ENCODE data around the gene SGCA. TPM values are rescaled to one million over a fixed set of nuclear protein-coding genes. Genes with fewer than 3 reads are reported as not detected.

SGCA gene
- total RNA-seq, 1 donor from 2014 or later, result 137 TPM

DNA sequence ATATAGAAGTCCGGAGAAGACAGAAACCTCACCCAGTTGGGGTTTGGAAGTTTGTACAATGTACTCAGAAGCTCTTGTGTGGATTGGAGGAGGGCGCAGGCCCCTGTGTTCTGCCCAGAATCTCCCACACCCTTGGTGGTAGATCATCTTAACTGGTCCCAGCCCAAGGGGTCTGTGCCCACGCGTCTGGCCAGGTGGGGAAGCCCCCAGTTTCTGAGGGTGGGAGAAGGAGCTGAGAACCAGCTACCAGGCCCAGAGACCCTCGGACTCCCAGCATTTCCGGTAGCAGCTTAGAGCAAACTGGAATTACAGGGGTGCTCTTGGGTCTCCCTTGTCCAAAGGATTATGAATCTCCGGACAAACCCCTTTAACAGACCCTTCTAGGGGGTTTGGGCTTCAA lies 13.1 kb upstream of the SGCA start:
- peaks cover 80% of the 10 kb centered on the region for H3K4me1 ChIP-seq

DNA sequence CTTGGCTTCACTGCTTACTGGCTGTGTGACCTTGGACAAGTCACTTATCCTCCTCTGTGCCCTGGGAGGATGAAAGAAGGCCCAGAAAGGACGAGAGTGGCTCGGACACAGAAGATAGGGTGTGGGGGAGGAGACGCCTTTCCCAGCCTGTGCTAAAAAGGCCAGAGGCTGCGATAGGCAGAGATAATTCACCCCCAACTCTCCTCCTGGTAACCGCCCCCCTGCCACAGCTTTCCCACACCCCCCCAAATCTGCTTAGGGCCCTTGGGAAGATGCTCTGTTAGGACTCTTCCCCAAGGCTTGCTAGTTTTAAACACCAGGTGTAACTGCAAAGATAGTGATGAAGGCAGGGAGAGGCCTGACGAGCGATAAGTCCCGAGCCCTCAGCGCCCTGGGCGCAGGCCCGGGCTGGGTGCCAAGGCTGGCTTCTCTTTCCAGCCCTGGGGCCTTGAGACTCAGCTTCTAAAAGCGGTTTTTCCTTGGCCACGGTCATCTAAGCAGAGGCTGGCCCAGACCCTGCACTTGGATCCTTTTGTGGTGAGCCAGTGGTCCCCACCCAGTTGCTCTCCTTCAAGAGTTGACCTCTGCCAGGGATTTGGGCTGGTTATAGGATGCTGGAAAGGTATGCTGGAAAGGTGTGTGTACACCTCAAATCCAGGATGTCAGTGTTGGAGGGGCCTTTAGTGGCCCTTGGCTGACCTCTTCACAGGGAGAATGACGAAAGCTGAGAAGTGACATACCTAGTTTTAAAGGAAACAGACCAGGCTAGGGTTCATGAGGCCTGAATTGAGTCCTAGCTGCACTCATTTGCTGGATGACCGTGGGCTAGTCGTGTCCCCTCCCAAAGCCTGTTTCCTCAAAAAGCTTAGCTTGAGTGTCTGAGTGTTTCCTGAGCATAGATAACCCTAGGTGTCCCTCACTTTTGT lies 11.9 kb upstream of the SGCA start:
- Histone ChIP-seq H3K4me3 (no peak overlapping the region), H3K9me3 (replicated peaks) (no peaks in the 10 kb centered on the region), H3K4me1 (peaks cover 68% of the 10 kb centered on the region), H3K27me3 (ENCODE audit: low read depth) (no peaks in the 10 kb centered on the region), H3K36me3 (no peaks in the 10 kb centered on the region), H3K27ac (replicated peaks) (peak overlapping the region; percentile 98)
- peak; percentile 79 for DNase-seq
- TF ChIP-seq, protein P1, sequence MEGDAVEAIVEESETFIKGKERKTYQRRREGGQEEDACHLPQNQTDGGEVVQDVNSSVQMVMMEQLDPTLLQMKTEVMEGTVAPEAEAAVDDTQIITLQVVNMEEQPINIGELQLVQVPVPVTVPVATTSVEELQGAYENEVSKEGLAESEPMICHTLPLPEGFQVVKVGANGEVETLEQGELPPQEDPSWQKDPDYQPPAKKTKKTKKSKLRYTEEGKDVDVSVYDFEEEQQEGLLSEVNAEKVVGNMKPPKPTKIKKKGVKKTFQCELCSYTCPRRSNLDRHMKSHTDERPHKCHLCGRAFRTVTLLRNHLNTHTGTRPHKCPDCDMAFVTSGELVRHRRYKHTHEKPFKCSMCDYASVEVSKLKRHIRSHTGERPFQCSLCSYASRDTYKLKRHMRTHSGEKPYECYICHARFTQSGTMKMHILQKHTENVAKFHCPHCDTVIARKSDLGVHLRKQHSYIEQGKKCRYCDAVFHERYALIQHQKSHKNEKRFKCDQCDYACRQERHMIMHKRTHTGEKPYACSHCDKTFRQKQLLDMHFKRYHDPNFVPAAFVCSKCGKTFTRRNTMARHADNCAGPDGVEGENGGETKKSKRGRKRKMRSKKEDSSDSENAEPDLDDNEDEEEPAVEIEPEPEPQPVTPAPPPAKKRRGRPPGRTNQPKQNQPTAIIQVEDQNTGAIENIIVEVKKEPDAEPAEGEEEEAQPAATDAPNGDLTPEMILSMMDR (IDR thresholded peaks at IDR 0.05; ENCODE audit: borderline replicate concordance), result no peak
- intact Hi-C loops (cut with micrococcal nuclease), result no loop called here

More for the DNA sequence above, 13.1 kb upstream of the SGCA start:
- TF ChIP-seq, protein P1 (IDR thresholded peaks at IDR 0.05; ENCODE audit: borderline replicate concordance), result no peak
- Histone ChIP-seq H3K27me3 (ENCODE audit: low read depth) (no peaks in the 10 kb centered on the region), H3K36me3 (no peaks in the 10 kb centered on the region), H3K4me3 (peak overlapping the region; percentile 98), H3K27ac (replicated peaks) (peak overlapping the region; percentile 98), H3K9me3 (replicated peaks) (no peaks in the 10 kb centered on the region)
- DNase-seq, result no peak
- intact Hi-C loops (cut with micrococcal nuclease), result no loop called here

DNA sequence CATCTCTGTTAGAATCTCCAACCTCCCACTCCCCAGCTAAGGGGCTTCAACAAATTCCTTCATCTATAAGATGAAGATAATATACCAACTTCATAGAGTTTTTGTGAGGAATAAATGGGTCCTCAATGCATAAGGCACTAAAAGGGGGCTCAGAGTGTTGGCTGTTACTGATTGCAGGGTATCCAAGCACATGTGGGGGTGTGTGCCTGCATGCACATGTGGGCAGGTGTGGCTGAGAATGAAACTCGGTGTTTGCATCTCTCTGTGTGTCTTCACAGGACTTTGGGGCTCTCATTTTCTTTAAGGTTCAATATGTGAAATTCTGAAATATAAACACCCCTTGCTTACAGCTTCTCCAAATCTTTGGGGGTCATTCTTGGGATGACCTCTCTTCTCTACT lies 11.2 kb upstream of the SGCA start:
- TF ChIP-seq, protein P1 (IDR thresholded peaks at IDR 0.05; ENCODE audit: borderline replicate concordance), result no peak
- intact Hi-C loops (cut with micrococcal nuclease), result no loop called here
- peak overlapping the region; percentile 98 for H3K27ac ChIP-seq (replicated peaks)
- H3K4me3 ChIP-seq, result no peak overlapping the region
- peaks cover 61% of the 10 kb centered on the region for H3K4me1 ChIP-seq
- DNase-seq, result no peak
- H3K9me3 ChIP-seq (replicated peaks), result no peaks in the 10 kb centered on the region
- no peaks in the 10 kb centered on the region for H3K27me3 ChIP-seq (ENCODE audit: low read depth)
- no peaks in the 10 kb centered on the region for H3K36me3 ChIP-seq

DNA sequence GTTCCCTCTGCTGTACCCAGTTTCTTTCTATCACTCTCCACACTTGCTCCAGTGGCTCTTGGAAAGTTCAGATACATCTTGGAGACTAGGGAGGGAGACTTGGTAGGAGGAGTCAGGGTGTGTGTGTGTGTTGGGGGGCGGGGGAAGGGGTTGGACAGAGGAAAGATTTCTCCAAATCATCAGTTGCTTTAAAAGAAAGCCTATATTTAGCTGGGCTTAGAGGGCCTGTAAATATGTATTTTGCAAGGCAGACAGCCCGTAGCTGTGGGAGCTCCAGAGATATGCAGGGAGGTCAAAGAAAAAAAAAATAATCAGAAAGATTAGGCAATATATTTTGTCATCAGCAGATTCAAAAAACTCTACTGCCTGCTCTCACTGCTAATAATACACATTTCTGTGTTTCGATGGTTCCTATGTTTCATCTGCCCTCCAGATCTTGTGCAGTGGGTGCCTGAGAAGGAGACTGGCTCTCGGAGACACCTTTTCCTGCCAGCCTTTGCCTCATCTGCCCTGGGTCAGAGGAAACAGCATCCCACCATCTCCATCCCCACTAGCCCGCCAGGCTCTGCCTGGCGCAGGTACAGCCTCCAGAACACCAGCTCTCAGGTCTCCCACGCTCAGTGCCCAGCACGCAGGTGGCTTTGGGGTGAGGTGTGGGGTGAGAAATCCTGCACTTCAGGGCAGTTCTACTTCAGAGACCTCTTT lies 10.5 kb upstream of the SGCA start:
- H3K36me3 ChIP-seq, result no peaks in the 10 kb centered on the region
- H3K27ac ChIP-seq (replicated peaks), result peak overlapping the region; percentile 98
- no peak overlapping the region for H3K4me3 ChIP-seq
- peaks cover 54% of the 10 kb centered on the region for H3K4me1 ChIP-seq
- no peak for DNase-seq
- TF ChIP-seq, protein P1 (IDR thresholded peaks at IDR 0.05; ENCODE audit: borderline replicate concordance), result no peak
- H3K27me3 ChIP-seq (ENCODE audit: low read depth), result no peaks in the 10 kb centered on the region
- intact Hi-C loops (cut with micrococcal nuclease), result no loop called here
- H3K9me3 ChIP-seq (replicated peaks), result no peaks in the 10 kb centered on the region

DNA sequence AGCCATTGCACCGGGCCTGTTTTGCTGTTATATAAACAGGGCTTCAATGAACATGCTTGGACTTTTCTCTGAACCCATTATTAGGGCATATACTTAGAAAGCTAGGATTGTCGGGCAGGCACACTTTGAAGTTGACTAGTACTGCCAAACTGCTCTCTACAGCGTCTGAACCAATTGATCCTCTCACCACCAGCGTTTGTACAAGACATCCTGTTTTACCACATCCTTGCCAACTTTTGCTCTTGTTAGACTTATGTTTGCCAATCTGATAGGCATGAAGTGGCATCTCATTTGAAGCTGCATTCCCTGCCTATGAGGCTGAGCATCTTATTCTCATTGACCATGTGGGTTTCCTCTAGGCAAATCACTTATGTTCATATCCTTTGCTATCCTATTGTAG lies 7.9 kb upstream of the SGCA start:
- Histone ChIP-seq H3K4me1 (peaks cover 47% of the 10 kb centered on the region), H3K4me3 (no peak overlapping the region), H3K9me3 (replicated peaks) (no peaks in the 10 kb centered on the region), H3K27me3 (ENCODE audit: low read depth) (no peaks in the 10 kb centered on the region), H3K36me3 (no peaks in the 10 kb centered on the region), H3K27ac (replicated peaks) (no peak overlapping the region)
- intact Hi-C loops (cut with micrococcal nuclease), result no loop called here
- no peak for DNase-seq
- TF ChIP-seq, protein P1 (IDR thresholded peaks at IDR 0.05; ENCODE audit: borderline replicate concordance), result no peak
